ENCODE results near the gene GAL.

GAL gene

GRCh38 chr11:68659158-68659921 lies 25.0 kb upstream of the GAL start:
- DNase-seq: peak; percentile 96

GRCh38 chr11:68660066-68660810 lies 24.1 kb upstream of the GAL start:
- DNase-seq: no peak

- no peak for DNase-seq
Observed at GRCh38 chr11:68661014-68661413, 23.3 kb upstream of the GAL start.

- no peak for DNase-seq
Observed at GRCh38 chr11:68661697-68662603, 22.4 kb upstream of the GAL start.

GRCh38 chr11:68663482-68664010 lies 20.8 kb upstream of the GAL start:
- DNase-seq: no peak

GRCh38 chr11:68664141-68664540 lies 20.2 kb upstream of the GAL start:
- no peak for DNase-seq

GRCh38 chr11:68664906-68665305 lies 19.4 kb upstream of the GAL start:
- no peak for DNase-seq

GRCh38 chr11:68665436-68665835 lies 18.9 kb upstream of the GAL start:
- DNase-seq: no peak

GRCh38 chr11:68666849-68667248 lies 17.5 kb upstream of the GAL start:
- no peak for DNase-seq

- DNase-seq: no peak
Observed at GRCh38 chr11:68667511-68668500, 16.5 kb upstream of the GAL start.

GRCh38 chr11:68669301-68670090 lies 14.8 kb upstream of the GAL start:
- no peak for DNase-seq

GRCh38 chr11:68670208-68670992 lies 13.9 kb upstream of the GAL start:
- no peak for DNase-seq

- DNase-seq: no peak
Observed at GRCh38 chr11:68673306-68673945, 10.9 kb upstream of the GAL start.

GRCh38 chr11:68673991-68674390 lies 10.4 kb upstream of the GAL start:
- no peak for DNase-seq

GRCh38 chr11:68674461-68674860 lies 9.9 kb upstream of the GAL start:
- no peak for DNase-seq

GRCh38 chr11:68677432-68677831 lies 6.9 kb upstream of the GAL start:
- DNase-seq: peak; percentile 91

- DNase-seq: no peak
Observed at GRCh38 chr11:68678031-68678441, 6.3 kb upstream of the GAL start.

GRCh38 chr11:68680541-68681231 lies 3.7 kb upstream of the GAL start:
- no peak for DNase-seq

- DNase-seq: no peak
Observed at GRCh38 chr11:68682531-68682961, 1.8 kb upstream of the GAL start.

Measured in EL (cell line).